Cardiac fibroblast (primary cell): ENCODE data around the gene ZNF19.
A peak's percentile ranks its signal among the peaks of the same experiment; 100 is the strongest.

Experiments used
- DNase-seq, 2 donors: peaks; one replicate each; pipeline versions ENCODE4 v3.0.0 to v3.0.0-alpha.2; 2010; ENCODE audit warnings: low read depth in 2 of 2
- H3K4me3 ChIP-seq, 2 donors: replicated peaks in 1 of 2; 1 replicate in 1 of 2; 2 replicates in 1 of 2; pipeline ENCODE4 v1.5.1; 2011; ENCODE audit warnings: low read depth in 2 of 2, low read length in 2 of 2, mild to moderate bottlenecking in 2 of 2, moderate library complexity in 1 of 2
- CTCF ChIP-seq: IDR thresholded peaks from one replicate; pipeline ENCODE4 v1.5.1; 2011; ENCODE audit warnings: low read depth, mild to moderate bottlenecking, low read length, inconsistent platforms

ZNF19 gene

GRCh38 chr16:71436473-71436872 is 52.7 kb downstream of the ZNF19 start:
- DNase-seq, result no peak
- H3K4me3 ChIP-seq, result no peak overlapping the region
- no peak for TF ChIP-seq CTCF

GRCh38 chr16:71432906-71433305 is 56.2 kb downstream of the ZNF19 start:
- H3K4me3 ChIP-seq, result no peak overlapping the region
- DNase-seq, result no peak
- TF ChIP-seq CTCF, result no peak

DNA sequence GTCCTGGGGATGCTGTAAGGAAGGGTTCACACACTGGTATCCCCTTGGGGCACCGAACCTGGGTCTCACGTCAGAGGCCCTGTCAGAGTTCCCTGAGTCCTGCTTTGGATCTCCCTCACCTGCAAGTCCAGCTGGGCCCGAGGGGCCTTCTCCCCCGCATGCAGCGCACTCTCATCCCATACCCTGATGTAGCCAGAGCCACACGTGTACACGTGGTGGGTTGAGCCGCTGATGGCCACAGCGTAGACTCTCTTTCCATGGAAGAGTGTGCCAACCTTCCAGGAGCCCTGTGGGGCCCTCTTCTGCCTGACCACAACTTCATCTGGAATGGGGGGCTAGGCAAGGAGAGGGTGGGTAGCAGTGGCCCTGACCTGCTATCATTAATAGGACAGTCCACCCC is 57.1 kb downstream of the ZNF19 start:
- DNase-seq, result no peak
- H3K4me3 ChIP-seq, result no peak overlapping the region
- no peak for TF ChIP-seq CTCF

GRCh38 chr16:71431176-71431575 is 57.9 kb downstream of the ZNF19 start:
- no peak overlapping the region for H3K4me3 ChIP-seq
- no peak for TF ChIP-seq CTCF
- no peak for DNase-seq

- TF ChIP-seq CTCF, result no peak
These were observed 58.4 kb downstream of the ZNF19 start for GRCh38 chr16:71430744-71431143.

GRCh38 chr16:71429581-71429980 is 59.5 kb downstream of the ZNF19 start:
- no peak for DNase-seq
- H3K4me3 ChIP-seq, result no peak overlapping the region
- no peak for TF ChIP-seq CTCF

More at GRCh38 chr16:71430744-71431143, 58.4 kb downstream of the ZNF19 start:
- H3K4me3 ChIP-seq, result no peak overlapping the region
- DNase-seq, result no peak

- DNase-seq, result peak; percentile 11 to 48
- no peak for TF ChIP-seq CTCF
- H3K4me3 ChIP-seq, result no peak overlapping the region
These were observed 60.2 kb downstream of the ZNF19 start for GRCh38 chr16:71428883-71429282.
